DND-41 (cell line): ENCODE results near the gene TYMS.

Experiments used
- ATAC-seq: fragments of 200-7000 bp; cut with Tn5 transposase; 3 replicates; pipeline ENCODE4 v1.9.1; 2021; ENCODE audit warnings: low read depth; ENCODE audit not compliant: insufficient read depth
- DNase-seq: peaks from one replicate; pipeline ENCODE4 v3.0.0-alpha.2; 2020
- H2AFZ ChIP-seq: 2 replicates; pipeline ENCODE4 v1.6.0; 2012; ENCODE audit warnings: low read depth, low read length
- H3K27ac ChIP-seq: 2 replicates; pipeline ENCODE4 v1.5.1; 2012; ENCODE audit warnings: low read length, inconsistent platforms
- H3K27me3 ChIP-seq: fragments of 200-600 bp; sonication (generic); 2 replicates; pipeline ENCODE4 v1.6.0; 2012; ENCODE audit warnings: low read length, mild to moderate bottlenecking, inconsistent platforms; ENCODE audit not compliant: insufficient read depth, poor library complexity
- H3K36me3 ChIP-seq: 2 replicates; pipeline ENCODE4 v1.5.1; 2012; ENCODE audit warnings: low read length, inconsistent platforms; ENCODE audit not compliant: insufficient read depth
- H3K4me1 ChIP-seq: 2 replicates; pipeline ENCODE4 v1.5.1; 2012; ENCODE audit warnings: mild to moderate bottlenecking, low read length; ENCODE audit not compliant: insufficient read depth
- H3K4me2 ChIP-seq: 2 replicates; pipeline ENCODE4 v1.6.0; 2012; ENCODE audit warnings: mild to moderate bottlenecking, moderate library complexity, low read length, inconsistent platforms; ENCODE audit not compliant: insufficient read depth
- H3K4me3 ChIP-seq, 2 experiments: fragments of 200-600 bp in 1 of 2; shearing (Covaris generic) in 1 of 2; 2 replicates each; pipeline ENCODE4 v1.5.1; 2012 to 2016; ENCODE audit warnings: inconsistent platforms in 2 of 2, low read length in 2 of 2, mild to moderate bottlenecking in 2 of 2, low read depth in 1 of 2, moderate library complexity in 1 of 2
- H3K79me2 ChIP-seq: 2 replicates; pipeline ENCODE4 v1.6.0; 2012; ENCODE audit warnings: low read length, inconsistent platforms; ENCODE audit not compliant: insufficient read depth
- H3K9ac ChIP-seq: 2 replicates; pipeline ENCODE4 v1.6.0; 2012; ENCODE audit warnings: low read depth, mild to moderate bottlenecking, inconsistent platforms, low read length, moderate library complexity
- H3K9me3 ChIP-seq: 2 replicates; pipeline ENCODE4 v1.5.1; 2012; ENCODE audit warnings: low read length, moderate library complexity, mild to moderate bottlenecking, inconsistent platforms; ENCODE audit not compliant: insufficient read depth, severe bottlenecking
- H4K20me1 ChIP-seq: 2 replicates; pipeline ENCODE4 v1.6.0; 2012; ENCODE audit warnings: low read length; ENCODE audit not compliant: insufficient read depth
- CTCF ChIP-seq: IDR thresholded peaks from 2 replicates; pipeline ENCODE4 v1.5.1; 2012; ENCODE audit warnings: borderline replicate concordance, low read length, moderate library complexity, mild to moderate bottlenecking; ENCODE audit not compliant: poor library complexity, severe bottlenecking; ENCODE audit errors: extremely low read depth
- EZH2 ChIP-seq: IDR thresholded peaks from 3 replicates; pipeline ENCODE4 v1.6.1; 2012; ENCODE audit warnings: borderline replicate concordance, low read depth, mild to moderate bottlenecking, moderate library complexity, low read length, inconsistent platforms; ENCODE audit not compliant: severe bottlenecking

The TYMS gene

DNA sequence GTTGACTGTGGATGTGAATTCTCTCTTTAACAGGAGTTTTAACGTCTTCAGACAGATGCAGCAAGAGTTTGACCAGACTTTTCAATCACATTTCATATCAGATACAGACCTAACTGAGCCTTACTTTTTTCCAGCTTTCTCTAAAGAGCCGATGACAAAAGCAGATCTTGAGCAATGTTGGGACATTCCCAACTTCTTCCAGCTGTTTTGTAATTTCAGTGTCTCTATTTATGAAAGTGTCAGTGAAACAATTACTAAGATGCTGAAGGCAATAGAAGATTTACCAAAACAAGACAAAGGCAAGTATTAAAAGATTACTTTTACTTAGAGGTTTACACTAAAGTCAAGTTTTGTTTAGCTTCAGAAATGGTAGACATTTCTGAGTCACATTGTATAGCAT lies 30.2 kb upstream of the TYMS start:
- TF ChIP-seq CTCF (no peak), EZH2 (no peak)
- ATAC-seq, result no peak

DNA sequence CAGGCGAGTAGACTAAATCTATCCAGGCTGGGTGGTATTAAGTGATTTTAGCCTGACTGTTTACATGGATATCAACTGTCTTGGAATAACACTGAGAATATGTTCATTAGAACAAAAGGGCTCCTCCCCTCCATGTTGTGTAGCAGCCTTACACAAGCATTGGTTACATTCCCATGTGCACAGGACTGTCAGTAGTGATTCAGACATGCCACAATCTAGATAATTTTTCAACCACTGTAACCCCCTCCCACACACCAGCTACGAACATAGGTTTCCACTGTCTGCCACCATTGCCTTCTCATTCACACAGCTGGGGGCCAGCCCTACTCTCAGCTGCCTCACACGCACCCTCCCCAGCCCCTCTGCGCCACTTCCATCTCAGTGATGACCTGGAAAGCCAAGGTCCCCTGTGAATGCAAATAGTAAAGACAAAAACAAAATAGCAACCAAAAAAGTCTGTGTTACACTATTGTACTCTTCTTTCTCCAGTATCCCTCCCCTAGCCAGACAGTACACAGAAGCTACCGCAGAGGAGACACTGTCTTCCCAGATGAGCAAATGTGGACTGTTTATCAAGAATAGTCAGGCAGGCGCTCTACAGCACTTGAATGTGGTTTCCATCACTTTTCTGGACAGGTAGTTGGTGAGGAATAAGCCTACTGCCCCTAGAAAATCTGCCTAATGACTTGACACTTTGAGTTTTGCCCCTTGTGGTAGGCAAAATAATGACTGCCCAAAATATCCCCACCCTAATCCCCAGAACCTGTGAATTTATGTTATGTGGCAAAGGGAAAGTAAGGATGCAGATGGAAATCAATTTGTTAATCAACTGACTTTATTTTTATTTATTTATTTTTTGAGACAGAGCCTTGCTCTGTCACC lies 27.9 kb upstream of the TYMS start:
- Histone ChIP-seq H3K27me3 (no peaks in the 10 kb centered on the region), H3K79me2 (no peaks in the 10 kb centered on the region), H3K4me2 (no peak overlapping the region), H3K36me3 (no peaks in the 10 kb centered on the region), H3K27ac (no peak overlapping the region), H3K4me1 (no peaks in the 10 kb centered on the region), H4K20me1 (no peaks in the 10 kb centered on the region), H3K9ac (no peak overlapping the region), H3K9me3 (no peaks in the 10 kb centered on the region), H3K4me3 (no peak overlapping the region), H2AFZ (no peak overlapping the region)
- TF ChIP-seq EZH2 (no peak), CTCF (peak; percentile 34)
- DNase-seq, result no peak
- ATAC-seq, result peak; percentile 40; the same call in 1 of the 3 replicates

More for the DNA sequence above, 30.2 kb upstream of the TYMS start:
- Histone ChIP-seq H2AFZ (no peak overlapping the region), H3K4me1 (peaks cover 2% of the 10 kb centered on the region; the same call in 1 of the 2 replicates), H3K9ac (no peak overlapping the region), H4K20me1 (no peaks in the 10 kb centered on the region), H3K4me2 (no peak overlapping the region), H3K27me3 (no peaks in the 10 kb centered on the region), H3K36me3 (no peaks in the 10 kb centered on the region), H3K27ac (no peak overlapping the region), H3K4me3 (no peak overlapping the region), H3K9me3 (no peaks in the 10 kb centered on the region), H3K79me2 (no peaks in the 10 kb centered on the region)
- no peak for DNase-seq

GRCh38 chr18:631560-631959 lies 25.9 kb upstream of the TYMS start:
- Histone ChIP-seq H3K4me1 (no peaks in the 10 kb centered on the region), H3K9ac (no peak overlapping the region), H3K27ac (no peak overlapping the region), H3K4me2 (no peak overlapping the region), H4K20me1 (no peaks in the 10 kb centered on the region), H3K27me3 (no peaks in the 10 kb centered on the region), H3K36me3 (no peaks in the 10 kb centered on the region), H3K9me3 (no peaks in the 10 kb centered on the region), H3K4me3 (no peak overlapping the region), H3K79me2 (no peaks in the 10 kb centered on the region), H2AFZ (no peak overlapping the region)
- ATAC-seq (no peak), DNase-seq (no peak)
- no peak for TF ChIP-seq EZH2
- TF ChIP-seq CTCF, result no peak
